Chondrocyte (in vitro differentiated cells): ENCODE data around the gene DIP2C. TPM values are rescaled to one million over a fixed set of nuclear protein-coding genes. Genes with fewer than 3 reads are reported as not detected.

ENCODE experiments used
- DNase-seq: peaks from one replicate; pipeline ENCODE4 v3.0.0; 2021; ENCODE audit warnings: mixed read lengths, low spot score
- H3K27ac Mint-ChIP-seq: one replicate; pipeline ENCODE4 v1.8.0; 2021; ENCODE audit warnings: mild to moderate bottlenecking, moderate library complexity, mixed read lengths; ENCODE audit not compliant: unreplicated experiment
- H3K27me3 Mint-ChIP-seq: 2 replicates; pipeline ENCODE4 v1.8.0; 2021; ENCODE audit warnings: low read depth, mixed read lengths
- H3K36me3 Mint-ChIP-seq: 2 replicates; pipeline ENCODE4 v1.8.0; 2021; ENCODE audit warnings: low read depth, mixed read lengths
- H3K4me1 Mint-ChIP-seq: 2 replicates; pipeline ENCODE4 v1.8.0; 2021; ENCODE audit warnings: low read depth, mild to moderate bottlenecking, mixed read lengths
- H3K4me3 Mint-ChIP-seq: one replicate; pipeline ENCODE4 v1.8.0; 2021; ENCODE audit warnings: mild to moderate bottlenecking, moderate library complexity, mixed read lengths; ENCODE audit not compliant: unreplicated experiment
- H3K9me3 Mint-ChIP-seq: 2 replicates; pipeline ENCODE4 v1.8.0; 2021; ENCODE audit warnings: low read depth, mixed read lengths
- CTCF ChIP-seq: fragments of 200-600 bp; sonication (generic); IDR thresholded peaks from 2 replicates; pipeline ENCODE4 v1.5.0; 2021; ENCODE audit warnings: antibody characterized with exemption, mild to moderate bottlenecking, moderate library complexity
- total RNA-seq: library from RNA; stranded (reverse); gene quantifications from 3 replicates; pipeline ENCODE4 v1.2.1, GENCODE V29; 2021

Gene DIP2C
- total RNA-seq, 1 donor from 2014 or later: 47.9 TPM

DNA sequence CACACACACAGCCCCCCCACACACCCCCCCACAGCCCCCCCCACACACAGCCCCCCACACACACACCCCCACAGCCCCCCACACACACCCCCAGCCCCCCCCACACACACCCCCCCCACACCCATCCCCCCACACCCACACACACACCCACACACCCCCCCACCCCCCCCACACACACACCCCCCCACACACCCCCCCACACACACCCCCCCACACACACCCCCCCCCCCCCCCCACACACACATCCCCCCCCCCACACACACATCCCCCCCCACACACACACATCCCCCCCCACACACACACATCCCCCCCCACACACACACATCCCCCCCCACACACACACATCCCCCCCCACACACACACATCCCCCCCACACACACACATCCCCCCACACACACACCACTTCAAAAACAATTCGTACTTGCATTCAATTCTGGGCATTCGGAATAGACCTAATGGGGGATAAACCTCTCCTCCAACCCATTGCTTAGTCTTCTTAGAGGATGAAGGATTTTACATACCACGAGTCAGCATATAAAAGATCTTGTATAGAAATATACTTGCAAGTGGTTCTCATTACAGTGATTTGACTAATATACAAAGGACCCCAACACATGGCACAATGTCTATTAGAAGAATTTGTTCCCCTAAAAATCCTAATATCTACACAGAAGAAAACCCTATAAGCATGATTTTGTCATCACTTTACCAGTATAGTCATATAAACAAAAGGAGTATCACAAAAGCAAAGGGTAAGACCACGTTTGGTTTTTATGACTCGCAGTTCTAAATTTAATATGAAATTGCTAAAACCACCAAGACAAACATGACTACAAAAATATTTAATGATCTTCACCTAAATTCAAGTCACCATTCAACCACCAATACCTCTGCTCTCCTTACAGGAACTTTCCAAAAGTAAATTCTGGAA is 80.9 kb downstream of the DIP2C start:
- DNase-seq: no peak

GRCh38 chr10:607545-608185 is 81.8 kb downstream of the DIP2C start:
- DNase-seq: no peak
- H3K36me3 Mint-ChIP-seq: no peaks in the 10 kb centered on the region
- H3K4me3 Mint-ChIP-seq: no peak overlapping the region
- H3K27me3 Mint-ChIP-seq: no peaks in the 10 kb centered on the region
- no peak for TF ChIP-seq CTCF
- H3K27ac Mint-ChIP-seq: peak overlapping the region; percentile 32
- peaks cover 68% of the 10 kb centered on the region for H3K4me1 Mint-ChIP-seq
- no peaks in the 10 kb centered on the region for H3K9me3 Mint-ChIP-seq

More for the DNA sequence above, 80.9 kb downstream of the DIP2C start:
- H3K9me3 Mint-ChIP-seq: no peaks in the 10 kb centered on the region
- H3K27me3 Mint-ChIP-seq: no peaks in the 10 kb centered on the region
- no peak overlapping the region for H3K4me3 Mint-ChIP-seq
- no peaks in the 10 kb centered on the region for H3K36me3 Mint-ChIP-seq
- H3K4me1 Mint-ChIP-seq: peaks cover 73% of the 10 kb centered on the region
- TF ChIP-seq CTCF: no peak
- H3K27ac Mint-ChIP-seq: peak overlapping the region; percentile 45

- no peak for TF ChIP-seq CTCF
- H3K27ac Mint-ChIP-seq: no peak overlapping the region
- no peaks in the 10 kb centered on the region for H3K27me3 Mint-ChIP-seq
- no peaks in the 10 kb centered on the region for H3K9me3 Mint-ChIP-seq
- H3K4me1 Mint-ChIP-seq: peaks cover 68% of the 10 kb centered on the region
- no peak overlapping the region for H3K4me3 Mint-ChIP-seq
- no peaks in the 10 kb centered on the region for H3K36me3 Mint-ChIP-seq
- no peak for DNase-seq
Measured at GRCh38 chr10:606762-607544, 82.5 kb downstream of the DIP2C start.

- H3K36me3 Mint-ChIP-seq: no peaks in the 10 kb centered on the region
- H3K27ac Mint-ChIP-seq: no peak overlapping the region
- H3K27me3 Mint-ChIP-seq: no peaks in the 10 kb centered on the region
- peaks cover 70% of the 10 kb centered on the region for H3K4me1 Mint-ChIP-seq
- no peak overlapping the region for H3K4me3 Mint-ChIP-seq
- no peaks in the 10 kb centered on the region for H3K9me3 Mint-ChIP-seq
- DNase-seq: no peak
- no peak for TF ChIP-seq CTCF
Measured at GRCh38 chr10:605632-606325, 83.7 kb downstream of the DIP2C start.
